GM23338 (cell line): ENCODE results near the gene DIAPH1. TPM values are rescaled to one million over a fixed set of nuclear protein-coding genes. Genes with fewer than 3 reads are reported as not detected.
A peak's percentile ranks its signal among the peaks of the same experiment; 100 is the strongest.

ENCODE experiments used
- ATAC-seq: fragments of 200-7000 bp; cut with Tn5 transposase; 3 replicates; pipeline ENCODE4 v1.9.1; 2020
- DNase-seq: peaks from one replicate; pipeline ENCODE4 v3.0.0-alpha.2; 2015; ENCODE audit warnings: low spot score
- H2AFZ ChIP-seq: fragments of 200-600 bp; sonication (generic); 2 replicates; pipeline ENCODE4 v1.8.0; 2016; ENCODE audit warnings: antibody characterized with exemption, mild to moderate bottlenecking, moderate library complexity
- H3F3A ChIP-seq: fragments of 200-600 bp; sonication (generic); replicated peaks from 2 replicates; pipeline ENCODE4 v1.8.0; 2017; ENCODE audit warnings: antibody characterized with exemption, mixed run types, low read depth
- H3K27ac ChIP-seq: fragments of 200-600 bp; sonication (generic); 2 replicates; pipeline ENCODE4 v1.6.1; 2016; ENCODE audit warnings: low read depth
- H3K27me3 ChIP-seq: fragments of 200-600 bp; sonication (generic); 2 replicates; pipeline ENCODE4 v1.8.0; 2016; ENCODE audit warnings: mild to moderate bottlenecking, mixed run types, moderate library complexity; ENCODE audit not compliant: insufficient read depth
- H3K36me3 ChIP-seq: fragments of 200-600 bp; sonication (generic); 2 replicates; pipeline ENCODE4 v1.8.0; 2016; ENCODE audit warnings: mild to moderate bottlenecking; ENCODE audit not compliant: insufficient read depth
- H3K4me1 ChIP-seq: fragments of 200-600 bp; sonication (generic); 2 replicates; pipeline ENCODE4 v1.8.0; 2016; ENCODE audit warnings: mild to moderate bottlenecking, moderate library complexity; ENCODE audit not compliant: insufficient read depth
- H3K4me2 ChIP-seq: fragments of 200-600 bp; sonication (generic); 2 replicates; pipeline ENCODE4 v1.7.1; 2017; ENCODE audit warnings: mixed run types
- H3K4me3 ChIP-seq: fragments of 200-600 bp; sonication (generic); 2 replicates; pipeline ENCODE4 v1.6.1; 2016; ENCODE audit warnings: mixed run types
- H3K79me2 ChIP-seq: fragments of 200-600 bp; sonication (generic); replicated peaks from 2 replicates; pipeline ENCODE4 v1.8.0; 2017; ENCODE audit warnings: mild to moderate bottlenecking; ENCODE audit not compliant: insufficient read depth
- H3K9me2 ChIP-seq: fragments of 200-600 bp; sonication (generic); 2 replicates; pipeline ENCODE4 v1.8.0; 2017; ENCODE audit not compliant: insufficient read depth
- H4K20me1 ChIP-seq: fragments of 200-600 bp; sonication (generic); replicated peaks from 2 replicates; pipeline ENCODE4 v1.8.0; 2017; ENCODE audit warnings: mild to moderate bottlenecking; ENCODE audit not compliant: insufficient read depth
- H3K27ac Mint-ChIP-seq: 2 replicates; pipeline ENCODE4 v1.8.0; 2020; ENCODE audit warnings: inconsistent platforms, mild to moderate bottlenecking, moderate library complexity, mixed read lengths
- H3K27me3 Mint-ChIP-seq: 3 replicates; pipeline ENCODE4 v1.8.0; 2022; ENCODE audit warnings: low read depth, mild to moderate bottlenecking, moderate library complexity, mixed read lengths, inconsistent platforms; ENCODE audit not compliant: insufficient read depth, poor library complexity
- H3K36me3 Mint-ChIP-seq: 3 replicates; pipeline ENCODE4 v1.8.0; 2021; ENCODE audit warnings: low read depth, mild to moderate bottlenecking, inconsistent platforms, moderate library complexity, mixed read lengths
- H3K4me1 Mint-ChIP-seq: 3 replicates; pipeline ENCODE4 v1.8.0; 2020; ENCODE audit warnings: mild to moderate bottlenecking, inconsistent platforms, mixed read lengths
- H3K4me3 Mint-ChIP-seq: 3 replicates; pipeline ENCODE4 v1.8.0; 2021; ENCODE audit warnings: moderate library complexity, mild to moderate bottlenecking, inconsistent platforms, mixed read lengths
- H3K9me3 Mint-ChIP-seq: 3 replicates; pipeline ENCODE4 v1.8.0; 2020; ENCODE audit warnings: moderate library complexity, mild to moderate bottlenecking, inconsistent platforms, mixed read lengths
- CREB1 ChIP-seq: fragments of 250-450 bp; sonication (Bioruptor Pico); IDR thresholded peaks from 2 replicates; pipeline ENCODE4 v1.5.0; 2020; ENCODE audit warnings: low read depth, mild to moderate bottlenecking, moderate library complexity
- CTCF ChIP-seq, 2 experiments: fragments of 200-600 bp in 1 of 2; sonication (generic) in 1 of 2; conservative IDR thresholded peaks; 2 replicates each; pipeline versions ENCODE4 v1.5.1 to v1.6.1; 2016 to 2017; ENCODE audit warnings: antibody characterized with exemption in 2 of 2, low read depth in 2 of 2, mild to moderate bottlenecking in 2 of 2, moderate library complexity in 1 of 2
- ETS1 ChIP-seq: IDR thresholded peaks from 2 replicates; pipeline ENCODE4 v1.6.1; 2016; ENCODE audit warnings: antibody characterized with exemption
- EZH2phosphoT487 ChIP-seq: fragments of 200-600 bp; sonication (generic); IDR thresholded peaks from one replicate; pipeline ENCODE4 v1.8.1; 2018; ENCODE audit warnings: antibody characterized with exemption; ENCODE audit not compliant: unreplicated experiment
- JUNB ChIP-seq: IDR thresholded peaks from one replicate; pipeline ENCODE4 v1.6.1; 2016; ENCODE audit warnings: antibody characterized with exemption; ENCODE audit not compliant: unreplicated experiment
- NANOG ChIP-seq: IDR thresholded peaks from 2 replicates; pipeline ENCODE4 v1.6.1; 2016; ENCODE audit warnings: antibody characterized with exemption, borderline replicate concordance
- POLR2AphosphoS5 ChIP-seq: IDR thresholded peaks from 2 replicates; pipeline ENCODE4 v1.6.1; 2016; ENCODE audit warnings: antibody characterized with exemption, low read depth
- REST ChIP-seq: IDR thresholded peaks from one replicate; pipeline ENCODE4 v1.6.1; 2018; ENCODE audit warnings: antibody characterized with exemption; ENCODE audit not compliant: unreplicated experiment
- STAT1 ChIP-seq: IDR thresholded peaks from one replicate; pipeline ENCODE4 v1.6.1; 2016; ENCODE audit warnings: antibody characterized with exemption; ENCODE audit not compliant: unreplicated experiment
- ZNF114 ChIP-seq: fragments of 250-450 bp; sonication (Bioruptor Pico); IDR thresholded peaks from 2 replicates; pipeline ENCODE4 v1.5.0; 2020; ENCODE audit warnings: mild to moderate bottlenecking, moderate library complexity
- ZNF331 ChIP-seq: fragments of 250-450 bp; sonication (Bioruptor Pico); IDR thresholded peaks from 2 replicates; pipeline ENCODE4 v1.5.0; 2020; ENCODE audit warnings: low read depth, mild to moderate bottlenecking, moderate library complexity
- polyA plus RNA-seq: library from polyadenylated mRNA; unstranded; fragments of >200 nt; fragmentation: Nextera tagmentation; extraction: Ambion mirVana; gene quantifications from 2 replicates; pipeline ENCODE4 v1.2.1, GENCODE V29; 2016
- total RNA-seq: library from RNA; depleted of rRNA; stranded (reverse); fragments of >200 nt; shearing (Covaris generic); gene quantifications from 2 replicates; pipeline ENCODE4 v1.2.3, GENCODE V29; 2014

The DIAPH1 gene
- total and polyA plus RNA-seq, 2 experiments from 2014 or later, result 42.9 to 104 TPM

GRCh38 chr5:141650851-141651727 lies 32.3 kb upstream of the DIAPH1 start, which contains the start of gene FCHSD1:
TSS of gene FCHSD1 (minus strand) at chr5:141651418. CDS start at chr5:141651368, 50 bp downstream.
- peak within 1 kb of the TSS; percentile 90 for H3K27ac Mint-ChIP-seq
- DNase-seq, result peak; percentile 89
- Histone ChIP-seq H3K4me2 (peak within 1 kb of the TSS; percentile 84), H3K4me3 (peak within 1 kb of the TSS; percentile 87), H3K79me2 (no peaks in the 10 kb centered on the region), H4K20me1 (no peaks in the 10 kb centered on the region; the same call in 1 of the 2 replicates), H3K9me2 (no peaks in the 10 kb centered on the region), H3K27ac (no peak within 1 kb of the TSS), H2AFZ (peak within 1 kb of the TSS; percentile 94), H3K4me1 (peaks cover 19% of the 10 kb centered on the region), H3F3A (peaks cover 12% of the 10 kb centered on the region), H3K27me3 (no peaks in the 10 kb centered on the region), H3K36me3 (peaks cover 2% of the 10 kb centered on the region)
- peak; percentile 88 for ATAC-seq
- no peaks in the 10 kb centered on the region for H3K9me3 Mint-ChIP-seq
- H3K36me3 Mint-ChIP-seq, result peaks cover 44% of the 10 kb centered on the region
- H3K4me1 Mint-ChIP-seq, result peaks cover 29% of the 10 kb centered on the region
- peaks cover 16% of the 10 kb centered on the region for H3K27me3 Mint-ChIP-seq
- H3K4me3 Mint-ChIP-seq, result peak within 1 kb of the TSS; percentile 96
- TF ChIP-seq CREB1 (CRISPR knock-in tag), result peak; percentile 43
- TF ChIP-seq JUNB, result no peak
- TF ChIP-seq POLR2AphosphoS5, result peak; percentile 82

- no peaks in the 10 kb centered on the region; the same call in 1 of the 2 replicates for H3K36me3 ChIP-seq
- H4K20me1 ChIP-seq, result no peaks in the 10 kb centered on the region; the same call in 1 of the 2 replicates
- H3K4me3 Mint-ChIP-seq, result peak overlapping the region; percentile 96; the same call in 2 of the 3 replicates
- peaks cover 40% of the 10 kb centered on the region for H3K36me3 Mint-ChIP-seq
- peak overlapping the region; percentile 84 for H3K4me2 ChIP-seq
- H3K27ac ChIP-seq, result no peak overlapping the region
- H3K27me3 Mint-ChIP-seq, result peaks cover 14% of the 10 kb centered on the region
- peaks cover 12% of the 10 kb centered on the region for H3F3A ChIP-seq
- H2AFZ ChIP-seq, result no peak overlapping the region
- no peaks in the 10 kb centered on the region for H3K79me2 ChIP-seq
- peaks cover 29% of the 10 kb centered on the region for H3K4me1 Mint-ChIP-seq
- peaks cover 19% of the 10 kb centered on the region for H3K4me1 ChIP-seq
- peak overlapping the region; percentile 87 for H3K4me3 ChIP-seq
- H3K9me3 Mint-ChIP-seq, result no peaks in the 10 kb centered on the region
- no peak overlapping the region for H3K27ac Mint-ChIP-seq
- ATAC-seq, result no peak
- H3K27me3 ChIP-seq, result no peaks in the 10 kb centered on the region
- no peaks in the 10 kb centered on the region for H3K9me2 ChIP-seq
- no peak for DNase-seq
- TF ChIP-seq ETS1, result no peak
- no peak for TF ChIP-seq JUNB
- no peak for TF ChIP-seq ZNF331
- TF ChIP-seq ZNF114 (CRISPR knock-in tag), result no peak
- no peak for TF ChIP-seq EZH2phosphoT487
- TF ChIP-seq CTCF (conservative IDR thresholded peaks at IDR 0.05; ENCODE audit: low read depth in 2 of 2), result no peak
- no peak for TF ChIP-seq POLR2AphosphoS5
- no peak for TF ChIP-seq NANOG
- TF ChIP-seq STAT1, result no peak
- TF ChIP-seq CREB1 (CRISPR knock-in tag), result no peak
- TF ChIP-seq REST, result no peak
Observed at GRCh38 chr5:141649972-141650371, 31.2 kb upstream of the DIAPH1 start.
